NCI-H2196 treated with DMSO at 0.1 percent for 48 hours (cell line): ENCODE results near the gene GBX2.
A peak's percentile ranks its signal among the peaks of the same experiment; 100 is the strongest.

Experiments used
- DNase-seq: peaks from one replicate; lab custom pipeline; 2025; ENCODE audit not compliant: unreplicated experiment; lab: John Stamatoyannopoulos, UW

GBX2 gene

DNA sequence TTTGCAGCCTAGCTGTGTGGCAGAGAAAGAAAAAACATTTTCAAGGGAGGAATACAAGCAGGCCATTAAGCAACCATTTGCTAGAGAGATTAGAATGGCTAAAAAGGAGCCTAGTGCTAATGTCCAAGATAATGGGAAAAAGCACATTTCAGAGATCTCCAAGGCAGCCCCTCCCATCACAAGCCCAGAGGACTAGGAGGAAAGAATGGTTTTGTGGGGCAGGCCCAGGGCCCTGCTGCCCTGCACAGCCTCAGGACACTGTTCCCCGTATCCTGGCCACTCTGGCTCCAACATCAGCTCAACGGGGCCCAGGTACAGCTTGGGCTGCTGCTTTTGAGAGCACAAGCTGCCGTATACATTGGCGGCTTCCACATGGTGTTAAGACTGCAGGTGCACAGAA lies 16.5 kb upstream of the GBX2 start:
- DNase-seq, result no peak

DNA sequence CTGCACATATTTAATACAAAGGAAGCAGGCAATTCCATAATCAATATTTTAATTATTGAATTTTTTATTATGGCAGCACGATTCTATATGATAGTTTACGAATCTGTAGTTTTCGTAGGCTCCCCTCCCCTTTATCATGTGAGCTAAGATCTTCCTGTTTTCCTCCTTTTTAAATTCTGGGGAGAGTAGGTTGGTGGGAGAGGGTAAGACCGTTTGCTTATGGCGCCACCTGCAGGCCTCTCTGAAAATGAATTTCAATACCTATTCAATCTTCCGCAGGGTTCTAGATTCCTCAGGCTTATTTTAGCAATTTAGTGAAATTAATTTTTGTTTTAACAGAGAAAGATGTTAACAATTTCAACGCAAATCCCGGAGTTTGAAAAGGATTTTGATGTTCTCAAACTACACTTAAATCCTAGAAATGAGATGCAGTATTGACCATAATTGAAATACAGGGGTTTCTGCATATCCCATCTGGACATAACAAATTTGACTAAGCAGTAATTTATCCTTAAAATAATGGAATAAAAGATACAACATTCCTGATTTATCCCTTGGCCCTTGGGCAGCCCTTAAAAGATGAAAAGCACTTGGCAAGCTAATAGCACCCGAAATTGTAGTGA lies 12.8 kb upstream of the GBX2 start:
- DNase-seq, result peak; percentile 57

DNA sequence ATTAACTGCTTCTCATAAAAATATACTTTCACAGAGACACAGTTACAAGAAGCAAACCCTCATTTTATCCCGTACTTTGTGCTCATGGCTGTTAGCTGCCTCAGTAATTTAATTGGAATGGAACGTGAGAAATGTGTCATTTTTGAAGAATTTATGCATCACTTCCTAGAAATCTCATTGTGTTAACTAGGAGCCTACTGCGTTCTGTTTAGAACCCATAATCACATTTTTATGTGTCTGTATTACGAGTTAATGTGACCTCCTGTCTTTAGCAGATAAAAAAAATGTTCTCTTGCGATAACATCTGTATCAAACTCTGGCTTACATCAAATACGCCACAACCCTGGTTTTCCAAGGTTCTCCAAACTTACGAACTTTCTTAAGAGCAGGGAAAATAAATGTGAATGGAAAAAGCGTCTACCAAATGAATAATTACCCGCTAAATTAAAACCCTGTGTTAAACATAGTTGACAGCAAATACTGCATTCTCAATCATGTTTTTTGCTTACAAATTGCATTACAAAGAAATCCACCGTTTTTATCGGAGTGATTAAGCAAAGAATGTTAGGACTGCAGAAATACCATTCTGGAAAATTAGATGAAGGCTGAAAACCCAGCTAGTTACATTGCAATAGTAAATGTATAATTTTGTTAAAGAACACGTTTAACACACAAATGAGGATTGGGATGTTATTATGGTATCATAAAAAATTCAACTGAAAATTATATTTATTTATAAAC lies 12.1 kb upstream of the GBX2 start:
- no peak for DNase-seq

DNA sequence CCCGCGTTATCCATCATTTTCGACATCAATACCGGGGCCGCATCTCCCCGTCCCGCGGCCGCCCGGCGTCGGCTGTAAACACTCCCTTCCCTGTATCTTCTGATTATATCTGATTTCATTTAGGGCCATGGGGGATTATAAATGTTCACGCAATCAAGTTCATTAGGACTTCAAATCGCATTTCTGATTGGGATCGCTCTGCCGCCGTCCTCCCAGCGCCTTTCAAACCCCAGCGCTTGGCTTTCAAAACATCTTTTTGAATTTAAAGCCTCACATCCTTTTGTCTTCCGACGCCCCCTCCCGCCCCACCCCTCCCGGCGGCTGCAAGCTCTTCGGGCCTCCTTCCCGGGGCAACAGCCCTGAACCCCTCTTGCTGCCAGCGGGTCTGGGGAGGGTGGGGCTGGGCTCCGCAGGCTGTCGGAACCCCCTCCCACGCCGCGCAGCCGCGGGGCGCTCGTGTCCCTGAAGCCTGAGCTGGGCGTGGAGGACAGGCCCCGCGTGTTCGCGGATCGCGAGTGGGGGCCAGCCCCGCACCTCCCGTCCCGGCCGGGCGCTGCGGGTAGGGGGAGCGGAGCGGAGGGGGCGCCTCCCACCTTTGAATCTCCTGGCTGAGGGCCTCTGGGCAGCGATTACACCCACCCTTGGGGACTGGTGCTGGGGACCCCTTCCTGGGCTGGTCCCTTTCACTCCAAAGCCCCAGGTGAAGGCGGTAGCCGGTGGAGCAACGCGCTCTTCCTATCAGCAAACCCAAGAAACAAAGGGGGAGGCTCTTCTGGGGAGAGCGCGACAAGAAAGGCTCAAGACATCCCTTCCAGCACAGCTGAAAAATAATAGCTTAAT lies 11.3 kb upstream of the GBX2 start:
- DNase-seq, result no peak

DNA sequence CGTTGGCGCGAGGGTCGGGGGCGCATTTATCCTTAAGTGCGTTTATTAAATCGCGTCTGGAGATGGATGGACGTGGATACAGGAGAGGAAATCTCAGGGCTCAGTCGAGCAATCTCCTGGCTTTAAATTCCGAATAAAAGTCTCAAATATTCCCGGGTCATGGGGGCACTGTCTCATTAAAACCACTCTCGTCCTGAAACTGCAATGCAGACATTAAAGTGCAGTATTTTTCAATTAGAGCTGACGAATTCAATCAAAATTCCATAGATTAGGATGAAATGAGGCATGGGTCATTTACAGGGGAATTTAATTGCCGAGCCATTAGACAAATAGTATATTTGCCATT lies 10.7 kb upstream of the GBX2 start:
- no peak for DNase-seq

DNA sequence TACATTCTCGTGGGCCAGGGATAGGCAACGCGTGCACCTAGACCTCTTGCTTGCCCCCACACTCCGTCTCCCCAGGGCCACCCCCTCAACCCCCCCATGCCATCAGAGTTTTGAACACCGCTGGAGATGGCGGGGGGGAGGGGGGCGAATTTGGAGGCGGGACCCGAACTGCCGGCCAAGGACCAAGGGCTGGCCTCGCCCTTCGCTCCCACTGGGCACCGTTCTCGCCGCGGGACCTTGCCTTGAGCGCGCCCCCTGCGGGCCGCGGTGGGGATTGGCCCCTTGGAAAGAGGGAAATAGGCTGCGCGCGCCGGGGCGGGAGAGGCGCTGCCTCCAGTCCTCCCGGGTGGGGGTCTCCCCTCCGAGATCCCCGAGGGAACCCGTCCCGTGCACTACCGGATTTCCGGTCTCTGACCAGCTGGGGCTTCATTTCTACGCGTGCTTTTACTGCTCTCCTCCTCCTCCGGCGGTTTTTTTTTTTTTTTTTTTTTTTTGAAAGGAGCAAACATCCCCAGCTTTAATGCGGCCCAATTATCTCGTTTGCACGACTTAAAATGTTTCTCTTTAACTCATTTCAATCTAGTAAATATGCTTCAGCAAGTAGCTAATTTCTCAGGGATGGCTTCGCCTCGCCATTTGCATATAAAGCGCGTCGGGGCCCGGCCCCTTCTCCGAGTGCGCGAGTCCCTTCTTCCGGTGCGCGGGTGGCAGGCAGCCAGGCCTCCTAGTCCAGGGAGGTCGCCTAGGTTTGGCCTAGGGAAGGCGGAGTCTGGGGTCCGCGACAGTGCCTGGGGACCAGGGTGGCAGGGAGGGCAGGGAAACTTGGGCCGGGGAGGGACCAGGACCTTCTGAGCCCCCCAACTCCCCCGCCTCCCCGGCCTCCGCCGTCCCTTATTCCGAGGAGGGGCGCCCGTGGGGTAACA lies 10.0 kb upstream of the GBX2 start:
- DNase-seq, result peak; percentile 61

DNA sequence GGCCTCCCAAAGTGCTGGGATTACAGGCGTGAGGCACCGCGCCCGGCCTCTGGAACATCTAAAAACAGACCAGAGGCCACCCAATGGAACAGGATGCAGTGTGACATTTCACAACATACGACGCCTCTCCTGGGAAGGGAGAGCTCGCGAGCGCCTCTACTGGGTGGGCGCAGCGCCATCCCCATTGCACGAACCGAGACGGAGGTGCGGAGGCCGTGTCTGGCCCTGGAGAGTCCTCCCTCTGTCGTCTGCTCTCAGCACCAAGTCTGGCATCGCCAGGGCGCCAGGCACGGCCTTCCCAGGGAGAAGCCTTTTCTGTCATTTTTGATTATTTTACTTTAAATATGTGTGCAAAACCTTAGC lies 9.4 kb upstream of the GBX2 start:
- DNase-seq, result no peak

DNA sequence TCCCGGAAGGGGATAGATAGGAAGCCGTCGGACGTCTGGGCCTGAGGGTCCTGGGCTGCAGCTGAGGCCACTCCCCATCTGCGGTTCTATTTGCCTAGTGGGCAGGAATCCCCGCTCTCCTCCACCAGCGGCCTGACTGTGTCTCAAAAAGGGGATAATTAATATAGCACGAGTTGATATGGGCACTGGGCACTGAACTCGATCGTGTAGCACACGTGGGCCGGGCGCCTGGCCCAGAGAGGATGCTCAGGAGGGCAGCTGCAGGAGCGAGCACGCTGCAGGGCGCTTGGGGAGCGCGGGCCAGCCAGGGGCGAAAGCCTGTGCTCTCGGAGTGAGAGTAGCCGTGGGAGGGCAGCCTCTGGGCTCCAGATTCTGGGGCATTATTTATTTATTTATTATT lies 8.8 kb upstream of the GBX2 start:
- DNase-seq, result no peak

DNA sequence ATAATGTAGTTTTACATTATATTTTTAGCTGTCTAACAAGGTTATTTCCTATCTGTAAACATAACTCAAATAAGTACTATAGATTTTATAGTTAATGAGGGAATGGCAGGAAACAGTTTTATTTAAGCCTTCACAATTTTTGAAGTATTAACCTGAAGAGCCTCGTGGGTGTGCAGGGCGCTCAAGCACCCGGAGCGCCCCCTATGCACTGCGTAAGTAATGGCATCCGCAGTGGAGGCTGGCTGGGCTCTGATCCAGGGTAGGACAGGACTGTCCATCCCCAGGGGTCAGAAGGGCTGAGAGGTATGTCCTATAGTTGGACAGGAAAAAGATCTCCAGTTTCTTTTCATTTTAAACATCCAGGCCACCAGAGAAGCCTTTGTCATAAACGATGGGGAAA lies 8.2 kb upstream of the GBX2 start:
- peak; percentile 19 for DNase-seq

DNA sequence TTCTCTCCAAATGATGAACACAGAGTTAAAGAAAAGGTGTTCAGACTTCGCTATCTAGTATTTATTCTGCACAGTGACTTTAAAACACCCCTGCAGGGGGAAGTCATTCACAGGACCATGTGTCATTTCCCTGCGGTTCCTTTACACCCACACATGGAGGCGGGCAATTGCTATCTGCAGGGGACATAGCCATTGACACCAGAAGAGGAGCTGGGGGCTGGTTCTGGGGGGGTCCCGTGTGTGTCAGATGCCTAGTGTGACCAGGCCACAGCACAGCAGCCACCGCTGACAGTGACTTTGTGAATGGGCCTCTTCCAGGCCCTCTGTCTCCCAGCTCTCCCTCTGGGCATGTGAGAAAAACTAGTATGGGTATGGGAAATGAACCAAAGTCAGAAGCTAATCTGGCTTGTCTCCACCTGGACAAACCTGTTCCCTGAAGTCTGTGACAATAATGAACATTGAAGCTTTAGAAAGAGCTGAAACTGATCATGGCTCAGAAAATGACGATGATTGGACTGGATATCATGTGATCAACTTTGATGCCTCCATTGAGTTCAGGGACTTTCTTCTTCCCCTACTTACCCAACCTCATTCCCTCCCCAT lies 7.5 kb upstream of the GBX2 start:
- no peak for DNase-seq

DNA sequence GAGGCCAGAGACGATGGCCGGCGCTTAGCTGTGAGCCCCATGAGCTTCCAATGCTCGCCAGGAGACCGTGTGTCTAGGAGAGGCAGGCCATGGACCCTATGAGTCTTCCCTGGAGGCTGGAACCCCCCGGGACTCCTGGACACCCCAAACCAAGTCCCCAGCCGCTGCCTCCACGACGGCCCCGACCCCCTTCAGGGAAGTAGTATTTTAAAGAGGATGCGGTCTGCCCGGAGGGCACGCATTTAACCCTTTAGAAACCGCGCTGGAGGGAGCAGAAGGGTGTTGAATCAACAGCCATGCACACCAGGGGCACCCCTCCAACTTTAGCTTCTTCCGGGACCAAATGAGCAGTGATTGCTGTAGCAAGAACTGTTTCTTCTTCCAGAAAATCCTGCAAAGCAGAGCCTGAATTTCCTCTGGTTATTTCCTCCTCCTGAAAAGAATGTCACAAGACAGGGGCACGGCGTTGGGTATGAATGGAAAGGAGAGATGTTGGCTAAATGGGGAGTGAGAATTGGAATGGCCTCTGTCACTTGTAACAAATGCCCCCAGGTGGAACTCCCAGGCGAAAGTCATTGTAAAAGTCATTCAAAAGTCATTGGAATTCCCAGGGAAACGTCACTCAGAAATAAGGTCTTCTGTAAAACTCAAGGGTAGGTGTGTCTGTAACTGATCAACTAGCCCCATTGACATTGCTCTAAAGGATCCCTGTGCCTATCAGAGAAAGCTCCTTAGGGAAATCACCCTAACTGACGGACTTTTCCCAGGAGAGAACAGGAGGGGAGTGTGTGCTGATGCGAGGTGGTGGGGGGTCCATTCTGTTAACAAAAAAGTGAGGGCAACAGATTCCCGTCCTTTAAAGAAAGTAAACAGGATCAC lies 5.8 kb upstream of the GBX2 start:
- DNase-seq, result no peak

DNA sequence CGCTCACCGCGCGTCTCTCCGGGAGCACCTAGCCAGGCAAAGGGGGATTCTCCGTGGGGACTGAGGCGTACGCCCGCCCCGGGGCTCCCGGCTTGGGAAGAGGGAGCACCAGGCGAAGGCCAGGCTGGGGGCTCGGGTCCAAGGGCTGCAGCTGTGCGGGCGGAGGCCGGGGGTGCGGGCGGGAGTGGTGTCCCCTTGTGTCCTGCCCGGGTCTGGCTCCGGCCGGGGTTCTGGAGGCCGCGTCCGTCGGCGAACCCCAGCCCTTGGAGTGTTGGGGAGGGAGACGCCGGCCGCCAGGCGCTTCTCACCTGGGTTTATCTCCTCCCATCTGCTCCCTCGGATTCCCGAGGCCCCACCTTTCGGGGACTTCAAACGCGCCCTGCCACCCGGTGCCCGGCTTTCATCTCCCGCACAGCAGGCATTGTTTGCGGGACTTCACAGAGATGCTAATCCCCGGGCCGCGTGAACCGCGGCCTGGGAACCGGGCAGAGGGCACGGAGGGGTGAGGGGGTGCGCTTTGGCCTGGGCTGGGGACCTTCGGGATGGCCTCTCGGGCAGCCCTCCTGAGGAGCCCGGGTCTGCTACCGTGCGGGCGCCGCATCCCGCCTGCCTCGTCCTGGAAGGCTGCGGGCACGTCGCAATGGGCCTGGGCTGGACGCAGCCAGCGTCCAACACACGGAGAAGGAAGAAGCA lies 5.0 kb upstream of the GBX2 start:
- no peak for DNase-seq

DNA sequence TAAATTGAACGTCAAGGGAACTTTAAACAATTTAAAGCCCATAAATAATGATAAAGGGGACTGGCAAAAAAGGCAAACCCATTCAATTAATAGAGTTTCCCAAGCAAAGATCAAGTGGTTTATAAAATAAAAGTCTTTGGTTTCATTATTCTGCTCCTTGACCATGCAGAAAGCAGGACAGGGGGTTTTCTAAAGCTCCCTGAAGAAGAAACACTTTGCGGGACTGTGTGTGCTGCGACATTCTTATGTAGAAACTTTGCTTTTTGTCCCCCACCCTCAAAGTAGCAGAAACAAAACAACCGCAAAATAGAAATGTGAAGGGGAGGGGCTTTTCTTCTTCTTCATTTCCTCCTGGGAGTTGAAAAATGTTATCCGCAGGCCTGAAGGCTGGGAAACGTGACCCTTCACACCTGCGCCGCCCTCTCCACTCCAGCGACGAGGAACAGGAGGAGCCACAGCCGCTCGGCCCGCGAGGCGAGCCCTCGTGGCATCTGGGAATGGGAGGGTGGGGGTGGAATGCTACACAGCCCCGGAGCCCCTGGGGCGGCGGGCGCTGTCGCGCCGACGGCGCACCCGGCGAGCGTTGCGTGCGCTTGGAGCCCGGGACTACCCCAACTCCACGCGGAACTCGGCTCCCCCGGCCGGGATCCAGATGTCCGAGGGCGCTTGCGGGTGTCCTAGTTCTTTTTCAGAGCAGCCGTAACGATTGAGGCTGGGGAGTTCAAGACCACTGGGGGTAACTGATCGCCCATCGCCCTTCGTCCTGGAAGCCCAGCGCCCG lies 4.3 kb upstream of the GBX2 start:
- DNase-seq, result no peak

DNA sequence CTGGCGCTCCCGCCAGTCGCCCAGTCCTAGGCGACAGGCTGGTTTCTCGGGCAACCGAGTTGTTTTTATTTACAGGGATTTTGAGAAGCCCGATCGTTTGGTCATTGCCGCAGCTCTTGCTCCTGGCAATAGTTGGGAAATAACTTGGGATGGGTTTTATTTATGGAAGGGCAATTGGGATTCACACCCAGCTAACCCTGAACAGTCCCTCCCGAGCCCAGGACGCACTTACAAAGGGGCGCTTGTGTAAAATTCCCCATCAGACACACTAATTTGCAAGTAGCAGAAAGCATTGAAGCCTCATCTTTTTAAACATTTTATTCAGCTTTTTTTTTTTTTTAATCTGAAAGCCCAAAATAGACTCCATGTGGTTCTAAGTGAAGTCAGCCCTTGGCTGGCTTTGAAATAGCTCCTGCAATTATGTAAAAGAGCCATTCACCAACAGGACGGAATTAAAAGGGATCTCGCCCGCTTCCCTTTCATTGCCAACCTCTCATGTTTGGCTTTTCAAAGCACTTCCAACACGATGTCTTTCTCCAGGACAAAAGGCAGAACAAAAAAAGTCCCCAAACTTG lies 3.6 kb upstream of the GBX2 start:
- DNase-seq, result no peak

DNA sequence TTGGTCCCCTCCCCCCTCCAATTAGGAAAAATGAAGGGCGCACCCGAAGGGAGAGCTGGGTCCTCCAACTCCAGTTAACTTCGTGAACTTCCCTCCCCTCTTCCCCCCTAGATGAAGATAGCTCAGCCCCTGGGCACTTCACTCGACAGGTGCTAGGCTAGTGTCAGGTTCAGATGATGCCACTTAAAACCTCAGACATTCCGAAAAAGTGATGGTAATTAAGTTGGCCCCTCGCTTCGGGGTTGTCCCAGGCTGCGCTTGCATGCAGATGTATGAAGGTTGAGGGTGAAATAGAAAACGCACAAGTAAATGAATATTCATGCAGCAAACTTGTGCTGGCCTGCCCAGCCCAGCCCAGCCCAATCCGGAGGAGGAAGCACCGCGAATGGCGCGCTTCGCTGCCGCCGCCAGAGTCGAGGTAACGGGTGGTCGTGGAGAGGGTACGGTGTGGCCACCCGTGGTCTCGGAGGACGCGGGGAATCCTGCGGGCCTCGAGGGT lies 3.0 kb upstream of the GBX2 start:
- no peak for DNase-seq

DNA sequence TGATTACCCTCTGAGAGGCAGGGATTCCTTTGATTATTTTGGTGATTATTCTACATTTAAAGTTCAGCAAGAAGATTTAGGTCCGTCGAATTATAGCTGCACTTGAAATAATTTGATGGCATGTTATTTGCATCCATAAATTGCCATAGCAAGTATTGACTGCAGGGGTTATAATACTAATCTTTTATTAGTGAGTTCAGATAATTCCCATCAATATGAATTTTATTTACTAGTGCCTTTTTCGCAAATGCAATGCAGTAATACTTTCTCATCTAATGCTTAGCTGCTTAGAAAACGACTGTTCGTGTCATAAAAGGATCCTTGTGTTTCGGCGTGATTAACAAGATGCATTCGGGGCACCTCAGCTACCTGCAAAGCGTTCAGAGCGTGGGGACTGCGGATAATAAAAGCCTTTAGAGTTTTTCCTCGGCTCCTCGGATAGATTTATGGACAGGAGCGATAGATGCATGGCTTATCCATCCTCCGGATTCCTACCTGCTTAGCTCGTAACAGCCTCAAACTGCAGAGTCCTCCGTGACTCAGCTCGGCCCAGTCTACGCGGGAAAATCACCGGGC lies 2.5 kb upstream of the GBX2 start:
- DNase-seq, result no peak

DNA sequence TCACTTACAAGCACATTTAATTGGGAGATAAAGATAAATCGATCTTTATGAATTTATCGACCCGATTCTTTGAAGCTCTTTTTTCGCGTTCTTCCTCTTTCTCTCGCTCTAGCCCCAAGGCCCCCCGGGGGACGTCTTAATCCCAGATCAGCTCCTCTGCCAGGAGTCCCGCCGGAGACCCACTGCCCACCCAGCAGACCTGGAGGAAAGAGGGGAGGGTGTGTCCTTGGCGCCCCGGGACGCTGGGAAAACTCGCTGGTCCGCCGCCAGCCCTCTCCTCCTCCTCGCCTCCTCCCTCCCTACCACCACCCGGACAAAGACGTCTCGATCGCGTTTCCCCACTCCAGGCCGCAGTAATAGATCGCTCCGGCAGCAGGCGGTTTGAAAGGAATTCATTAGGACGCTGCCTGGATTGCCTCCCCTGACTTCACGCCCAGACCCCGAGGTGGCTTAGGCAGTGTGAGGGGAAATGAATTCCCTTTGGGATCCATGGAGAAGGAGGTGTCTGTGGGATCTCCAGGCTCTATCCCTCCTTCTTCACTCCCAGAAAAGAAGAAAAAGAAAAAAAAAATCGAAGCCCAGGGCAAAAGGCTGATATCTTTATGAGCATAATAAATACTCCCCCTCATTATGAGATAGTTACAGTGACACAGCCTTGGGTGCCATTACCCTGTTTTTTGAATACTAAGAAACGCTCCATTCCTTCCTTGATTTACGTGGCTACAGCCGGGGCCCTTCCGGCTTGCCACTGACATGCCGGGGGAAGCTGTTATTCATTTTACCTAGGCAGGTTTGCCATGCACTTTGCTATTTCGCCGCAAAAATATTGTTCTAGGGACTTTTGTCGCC lies 1.8 kb upstream of the GBX2 start:
- no peak for DNase-seq
